Suprapubic skin (tissue), 4 donors: Measurements from ENCODE around the gene PRKCE. TPM values are rescaled to one million over a fixed set of nuclear protein-coding genes. Genes with fewer than 3 reads are reported as not detected.
A peak's percentile ranks its signal among the peaks of the same experiment; 100 is the strongest.

Experiments
- DNase-seq, 2 donors: peaks; one replicate each; pipeline ENCODE4 v3.0.0-alpha.2; 2019; ENCODE audit warnings: low spot score in 2 of 2
- H3K27ac ChIP-seq: fragments of 200-600 bp; sonication (generic); one replicate; pipeline ENCODE4 v1.5.1; 2019
- H3K27me3 ChIP-seq: fragments of 200-600 bp; sonication (generic); one replicate; pipeline ENCODE4 v1.5.1; 2019
- H3K36me3 ChIP-seq: fragments of 200-600 bp; sonication (generic); one replicate; pipeline ENCODE4 v1.5.1; 2019
- H3K4me1 ChIP-seq: fragments of 200-600 bp; sonication (generic); one replicate; pipeline ENCODE4 v1.5.1; 2019
- H3K4me3 ChIP-seq: fragments of 200-600 bp; sonication (generic); one replicate; pipeline ENCODE4 v1.5.1; 2019; ENCODE audit warnings: mild to moderate bottlenecking
- H3K9me3 ChIP-seq: fragments of 200-600 bp; sonication (generic); one replicate; pipeline ENCODE4 v1.5.1; 2019
- CTCF ChIP-seq, 2 donors: fragments of 200-600 bp in 1 of 2; fragments of 450-650 bp in 1 of 2; sonication (generic) in 1 of 2; IDR thresholded peaks; one replicate each; pipeline ENCODE4 v1.5.1; 2016 to 2019; ENCODE audit warnings: antibody characterized with exemption in 2 of 2, mild to moderate bottlenecking in 1 of 2, moderate library complexity in 1 of 2
- EP300 ChIP-seq: sonication (generic); formaldehyde crosslinking; IDR thresholded peaks from one replicate; pipeline ENCODE4 v1.6.1; 2017; ENCODE audit warnings: antibody characterized with exemption
- POLR2A ChIP-seq, 2 donors: fragments of 450-650 bp; IDR thresholded peaks; one replicate each; pipeline ENCODE4 v1.6.1; 2017; ENCODE audit warnings: antibody characterized with exemption in 2 of 2, mild to moderate bottlenecking in 2 of 2, moderate library complexity in 2 of 2
- POLR2AphosphoS5 ChIP-seq, 3 donors: sonication (generic); formaldehyde crosslinking; IDR thresholded peaks; one replicate each; pipeline ENCODE4 v1.6.1; 2017; ENCODE audit warnings: antibody characterized with exemption in 3 of 3
- WGBS: methylation state at CpG from one replicate; pipeline ENCODE4 v1.1.5; 2018; 5-methylcytosine and 5-hydroxymethylcytosine counted together
- total RNA-seq, 4 donors: library from RNA; depleted of rRNA; stranded (reverse); fragments of >200 nt; gene quantifications; one replicate each; pipeline ENCODE4 v1.1.0, GENCODE V29; 2016

The PRKCE gene
- total RNA-seq, 4 donors from 2014 or later: 7.9 to 18.3 (median 12.5) TPM

GRCh38 chr2:45836740-45837139 is 185.3 kb downstream of the PRKCE start:
- H3K27ac ChIP-seq: no peak overlapping the region
- TF ChIP-seq POLR2AphosphoS5 (IDR thresholded peaks at IDR 0.05) (no peak), CTCF (IDR thresholded peaks at IDR 0.05) (no peak), EP300 (no peak), POLR2A (IDR thresholded peaks at IDR 0.05) (no peak)
- no peaks in the 10 kb centered on the region for H3K27me3 ChIP-seq
- DNase-seq: no peak
- 84% methylated on average over 3 of the region's 3 CpGs for WGBS
- no peaks in the 10 kb centered on the region for H3K9me3 ChIP-seq
- peaks cover 19% of the 10 kb centered on the region for H3K4me1 ChIP-seq
- no peak overlapping the region for H3K4me3 ChIP-seq
- H3K36me3 ChIP-seq: no peaks in the 10 kb centered on the region

- TF ChIP-seq POLR2AphosphoS5 (IDR thresholded peaks at IDR 0.05) (no peak), POLR2A (IDR thresholded peaks at IDR 0.05) (no peak), EP300 (no peak), CTCF (IDR thresholded peaks at IDR 0.05) (no peak)
- no peak overlapping the region for H3K4me3 ChIP-seq
- no peaks in the 10 kb centered on the region for H3K9me3 ChIP-seq
- no peak overlapping the region for H3K27ac ChIP-seq
- no peak for DNase-seq
- H3K27me3 ChIP-seq: no peaks in the 10 kb centered on the region
- 84% methylated on average over 7 of the region's 7 CpGs for WGBS
- H3K4me1 ChIP-seq: peaks cover 19% of the 10 kb centered on the region
- no peaks in the 10 kb centered on the region for H3K36me3 ChIP-seq
These were observed 186.4 kb downstream of the PRKCE start for GRCh38 chr2:45837812-45838341.

- TF ChIP-seq EP300: no peak
- peaks cover 28% of the 10 kb centered on the region for H3K4me1 ChIP-seq
- H3K27me3 ChIP-seq: no peaks in the 10 kb centered on the region
- H3K4me3 ChIP-seq: no peak overlapping the region
- peak overlapping the region; percentile 39 for H3K27ac ChIP-seq
- no peak for DNase-seq
- H3K36me3 ChIP-seq: no peaks in the 10 kb centered on the region
- H3K9me3 ChIP-seq: no peaks in the 10 kb centered on the region
- 49% methylated on average over 14 of the region's 14 CpGs for WGBS
These were observed 188.2 kb downstream of the PRKCE start for GRCh38 chr2:45839508-45840251.

GRCh38 chr2:45840481-45840880 is 189.0 kb downstream of the PRKCE start:
- no peaks in the 10 kb centered on the region for H3K9me3 ChIP-seq
- 77% methylated on average over 9 of the region's 9 CpGs for WGBS
- H3K36me3 ChIP-seq: no peaks in the 10 kb centered on the region
- peaks cover 28% of the 10 kb centered on the region for H3K4me1 ChIP-seq
- H3K27ac ChIP-seq: peak overlapping the region; percentile 39
- no peak for DNase-seq
- H3K27me3 ChIP-seq: no peaks in the 10 kb centered on the region
- H3K4me3 ChIP-seq: no peak overlapping the region
- TF ChIP-seq CTCF (IDR thresholded peaks at IDR 0.05) (no peak), POLR2A (IDR thresholded peaks at IDR 0.05) (no peak), POLR2AphosphoS5 (IDR thresholded peaks at IDR 0.05) (no peak), EP300 (no peak)

- Histone ChIP-seq H3K4me3 (no peak overlapping the region), H3K27ac (no peak overlapping the region), H3K9me3 (no peaks in the 10 kb centered on the region), H3K36me3 (no peaks in the 10 kb centered on the region), H3K4me1 (peaks cover 28% of the 10 kb centered on the region), H3K27me3 (no peaks in the 10 kb centered on the region)
- DNase-seq: no peak
- no peak for TF ChIP-seq POLR2A (IDR thresholded peaks at IDR 0.05)
- no peak for TF ChIP-seq POLR2AphosphoS5 (IDR thresholded peaks at IDR 0.05)
- TF ChIP-seq CTCF (IDR thresholded peaks at IDR 0.05): no peak
- no peak for TF ChIP-seq EP300
- 93% methylated on average over 4 of the region's 4 CpGs for WGBS
These were observed 190.4 kb downstream of the PRKCE start for GRCh38 chr2:45841752-45842407.
